Activated T-helper 9 cell treated with anti-CD3 and anti-CD28 coated beads, Interleukin-2, amount 50 U/mL, for 16 hours (primary cell): ENCODE data around the gene CABLES2.
A peak's percentile ranks its signal among the peaks of the same experiment; 100 is the strongest.
"Not testable (repeated sequence)": the region's sequence is repeated elsewhere in the genome, so short reads cannot be mapped to it uniquely, and the experiment has no call there.

ENCODE experiments used
- DNase-seq: peaks from one replicate; pipeline ENCODE4 v3.0.0-alpha.2; 2020; ENCODE audit warnings: low read depth

The CABLES2 gene

GRCh38 chr20:62388839-62389600 is 18.1 kb downstream of the CABLES2 start:
- DNase-seq = no peak

GRCh38 chr20:62387933-62388635 is 19.0 kb downstream of the CABLES2 start:
- no peak for DNase-seq

- DNase-seq = no peak
These were observed 19.7 kb downstream of the CABLES2 start for GRCh38 chr20:62387219-62387913.

- peak; percentile 91 for DNase-seq
These were observed 20.5 kb downstream of the CABLES2 start, which contains the start of gene RPS21 for GRCh38 chr20:62386383-62387218. RPS21 (plus strand) TSS chr20:62387103; CDS start chr20:62387339, 236 bp downstream.

GRCh38 chr20:62382306-62383198 is 24.5 kb downstream of the CABLES2 start:
- peak; percentile 66 for DNase-seq

- DNase-seq = no peak
These were observed 25.2 kb downstream of the CABLES2 start for GRCh38 chr20:62381842-62382241.

- DNase-seq = no peak
These were observed 25.8 kb downstream of the CABLES2 start for GRCh38 chr20:62381202-62381797.

- DNase-seq = no peak
These were observed 28.9 kb downstream of the CABLES2 start for GRCh38 chr20:62378215-62378614.

GRCh38 chr20:62377615-62378178 is 29.4 kb downstream of the CABLES2 start:
- no peak for DNase-seq

GRCh38 chr20:62377064-62377461 is 30.0 kb downstream of the CABLES2 start:
- DNase-seq = no peak

- no peak for DNase-seq
These were observed 30.7 kb downstream of the CABLES2 start for GRCh38 chr20:62376112-62377063.

GRCh38 chr20:62374331-62375152 is 32.5 kb downstream of the CABLES2 start:
- DNase-seq = no peak

GRCh38 chr20:62373631-62374179 is 33.4 kb downstream of the CABLES2 start:
- not testable (repeated sequence) for DNase-seq

- DNase-seq = no peak
These were observed 34.8 kb downstream of the CABLES2 start for GRCh38 chr20:62372042-62372993.

- DNase-seq = no peak
These were observed 35.5 kb downstream of the CABLES2 start for GRCh38 chr20:62371588-62372041.
